Suprapubic skin (tissue), 4 donors: ENCODE measurements around the gene INSR. TPM values are rescaled to one million over a fixed set of nuclear protein-coding genes. Genes with fewer than 3 reads are reported as not detected.

Experiments
- DNase-seq, 2 donors: peaks; one replicate each; pipeline ENCODE4 v3.0.0-alpha.2; 2019; ENCODE audit warnings: low spot score in 2 of 2
- H3K27ac ChIP-seq: fragments of 200-600 bp; sonication (generic); one replicate; pipeline ENCODE4 v1.5.1; 2019
- H3K27me3 ChIP-seq: fragments of 200-600 bp; sonication (generic); one replicate; pipeline ENCODE4 v1.5.1; 2019
- H3K36me3 ChIP-seq: fragments of 200-600 bp; sonication (generic); one replicate; pipeline ENCODE4 v1.5.1; 2019
- H3K4me1 ChIP-seq: fragments of 200-600 bp; sonication (generic); one replicate; pipeline ENCODE4 v1.5.1; 2019
- H3K4me3 ChIP-seq: fragments of 200-600 bp; sonication (generic); one replicate; pipeline ENCODE4 v1.5.1; 2019; ENCODE audit warnings: mild to moderate bottlenecking
- H3K9me3 ChIP-seq: fragments of 200-600 bp; sonication (generic); one replicate; pipeline ENCODE4 v1.5.1; 2019
- EP300 ChIP-seq: sonication (generic); formaldehyde crosslinking; IDR thresholded peaks from one replicate; pipeline ENCODE4 v1.6.1; 2017; ENCODE audit warnings: antibody characterized with exemption
- POLR2A ChIP-seq, 2 donors: fragments of 450-650 bp; IDR thresholded peaks; one replicate each; pipeline ENCODE4 v1.6.1; 2017; ENCODE audit warnings: antibody characterized with exemption in 2 of 2, mild to moderate bottlenecking in 2 of 2, moderate library complexity in 2 of 2
- POLR2AphosphoS5 ChIP-seq, 3 donors: sonication (generic); formaldehyde crosslinking; IDR thresholded peaks; one replicate each; pipeline ENCODE4 v1.6.1; 2017; ENCODE audit warnings: antibody characterized with exemption in 3 of 3
- WGBS: methylation state at CpG from one replicate; pipeline ENCODE4 v1.1.5; 2018; 5-methylcytosine and 5-hydroxymethylcytosine counted together
- total RNA-seq, 4 donors: library from RNA; depleted of rRNA; stranded (reverse); fragments of >200 nt; gene quantifications; one replicate each; pipeline ENCODE4 v1.1.0, GENCODE V29; 2016
- TF ChIP-seq, protein P1 (sequence below), 2 donors: fragments of 200-600 bp in 1 of 2; fragments of 450-650 bp in 1 of 2; sonication (generic) in 1 of 2; IDR thresholded peaks; one replicate each; pipeline ENCODE4 v1.5.1; 2016 to 2019; ENCODE audit warnings: antibody characterized with exemption in 2 of 2, mild to moderate bottlenecking in 1 of 2, moderate library complexity in 1 of 2

INSR gene
- total RNA-seq, 4 donors from 2014 or later: 51.5 to 173 (median 77.8) TPM

GRCh38 chr19:7219056-7219455 is 75.2 kb downstream of the INSR start:
- no peaks in the 10 kb centered on the region for H3K27me3 ChIP-seq
- 82% methylated on average over 2 of the region's 2 CpGs for WGBS
- H3K4me1 ChIP-seq: peaks cover 14% of the 10 kb centered on the region
- H3K4me3 ChIP-seq: no peak overlapping the region
- DNase-seq: no peak
- H3K36me3 ChIP-seq: no peaks in the 10 kb centered on the region
- no peaks in the 10 kb centered on the region for H3K9me3 ChIP-seq
- H3K27ac ChIP-seq: no peak overlapping the region
- TF ChIP-seq, protein P1, sequence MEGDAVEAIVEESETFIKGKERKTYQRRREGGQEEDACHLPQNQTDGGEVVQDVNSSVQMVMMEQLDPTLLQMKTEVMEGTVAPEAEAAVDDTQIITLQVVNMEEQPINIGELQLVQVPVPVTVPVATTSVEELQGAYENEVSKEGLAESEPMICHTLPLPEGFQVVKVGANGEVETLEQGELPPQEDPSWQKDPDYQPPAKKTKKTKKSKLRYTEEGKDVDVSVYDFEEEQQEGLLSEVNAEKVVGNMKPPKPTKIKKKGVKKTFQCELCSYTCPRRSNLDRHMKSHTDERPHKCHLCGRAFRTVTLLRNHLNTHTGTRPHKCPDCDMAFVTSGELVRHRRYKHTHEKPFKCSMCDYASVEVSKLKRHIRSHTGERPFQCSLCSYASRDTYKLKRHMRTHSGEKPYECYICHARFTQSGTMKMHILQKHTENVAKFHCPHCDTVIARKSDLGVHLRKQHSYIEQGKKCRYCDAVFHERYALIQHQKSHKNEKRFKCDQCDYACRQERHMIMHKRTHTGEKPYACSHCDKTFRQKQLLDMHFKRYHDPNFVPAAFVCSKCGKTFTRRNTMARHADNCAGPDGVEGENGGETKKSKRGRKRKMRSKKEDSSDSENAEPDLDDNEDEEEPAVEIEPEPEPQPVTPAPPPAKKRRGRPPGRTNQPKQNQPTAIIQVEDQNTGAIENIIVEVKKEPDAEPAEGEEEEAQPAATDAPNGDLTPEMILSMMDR (IDR thresholded peaks at IDR 0.05): no peak
- no peak for TF ChIP-seq EP300
- no peak for TF ChIP-seq POLR2AphosphoS5 (IDR thresholded peaks at IDR 0.05)
- no peak for TF ChIP-seq POLR2A (IDR thresholded peaks at IDR 0.05)

- Histone ChIP-seq H3K4me3 (no peak overlapping the region), H3K27me3 (no peaks in the 10 kb centered on the region), H3K36me3 (no peaks in the 10 kb centered on the region), H3K4me1 (peaks cover 19% of the 10 kb centered on the region), H3K9me3 (no peaks in the 10 kb centered on the region), H3K27ac (no peak overlapping the region)
- DNase-seq: no peak
- 87% methylated on average over 6 of the region's 6 CpGs for WGBS
- no peak for TF ChIP-seq POLR2AphosphoS5 (IDR thresholded peaks at IDR 0.05)
- TF ChIP-seq, protein P1 (IDR thresholded peaks at IDR 0.05): no peak
- no peak for TF ChIP-seq EP300
- TF ChIP-seq POLR2A (IDR thresholded peaks at IDR 0.05): no peak
Measured at GRCh38 chr19:7217861-7218260, 76.4 kb downstream of the INSR start.

DNA sequence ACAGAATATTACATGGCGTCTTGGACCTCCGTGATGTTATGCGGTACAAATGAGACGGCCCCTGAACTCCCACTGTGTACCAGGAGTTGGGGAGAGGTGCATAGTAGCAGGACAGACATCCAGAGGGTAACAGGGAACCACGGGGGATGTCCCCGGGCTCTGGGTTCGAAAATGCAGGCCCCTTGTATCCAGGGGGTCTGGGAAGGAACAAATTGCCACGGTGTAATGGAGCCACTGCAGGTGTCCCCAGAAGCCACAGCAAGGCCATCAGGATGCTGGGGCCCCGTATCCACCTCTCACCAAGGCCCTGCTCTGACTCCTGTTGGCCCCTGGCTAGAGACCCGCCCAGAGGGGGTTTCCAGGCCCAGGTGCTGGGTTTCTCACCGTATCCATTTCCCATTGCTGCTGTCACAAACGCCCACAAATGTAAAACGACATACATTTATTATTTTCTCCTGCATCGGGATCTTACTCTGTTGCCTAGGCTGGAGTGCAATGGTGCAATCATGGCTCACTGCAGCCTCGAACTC is 77.8 kb downstream of the INSR start:
- Histone ChIP-seq H3K27me3 (no peaks in the 10 kb centered on the region), H3K4me3 (no peak overlapping the region), H3K27ac (no peak overlapping the region), H3K4me1 (peaks cover 19% of the 10 kb centered on the region), H3K36me3 (no peaks in the 10 kb centered on the region), H3K9me3 (no peaks in the 10 kb centered on the region)
- WGBS: 87% methylated on average over 14 of the region's 15 CpGs
- TF ChIP-seq, protein P1 (IDR thresholded peaks at IDR 0.05): no peak
- TF ChIP-seq POLR2A (IDR thresholded peaks at IDR 0.05) (no peak), EP300 (no peak), POLR2AphosphoS5 (IDR thresholded peaks at IDR 0.05) (no peak)
- DNase-seq: no peak

- H3K4me3 ChIP-seq: no peak overlapping the region
- H3K9me3 ChIP-seq: no peaks in the 10 kb centered on the region
- peaks cover 19% of the 10 kb centered on the region for H3K4me1 ChIP-seq
- no peaks in the 10 kb centered on the region for H3K27me3 ChIP-seq
- no peaks in the 10 kb centered on the region for H3K36me3 ChIP-seq
- DNase-seq: no peak
- no peak overlapping the region for H3K27ac ChIP-seq
- TF ChIP-seq POLR2AphosphoS5 (IDR thresholded peaks at IDR 0.05) (no peak), EP300 (no peak), POLR2A (IDR thresholded peaks at IDR 0.05) (no peak)
- TF ChIP-seq, protein P1 (IDR thresholded peaks at IDR 0.05): no peak
- 79% methylated on average over 7 of the region's 7 CpGs for WGBS
Measured at GRCh38 chr19:7215176-7215575, 79.0 kb downstream of the INSR start.

DNA sequence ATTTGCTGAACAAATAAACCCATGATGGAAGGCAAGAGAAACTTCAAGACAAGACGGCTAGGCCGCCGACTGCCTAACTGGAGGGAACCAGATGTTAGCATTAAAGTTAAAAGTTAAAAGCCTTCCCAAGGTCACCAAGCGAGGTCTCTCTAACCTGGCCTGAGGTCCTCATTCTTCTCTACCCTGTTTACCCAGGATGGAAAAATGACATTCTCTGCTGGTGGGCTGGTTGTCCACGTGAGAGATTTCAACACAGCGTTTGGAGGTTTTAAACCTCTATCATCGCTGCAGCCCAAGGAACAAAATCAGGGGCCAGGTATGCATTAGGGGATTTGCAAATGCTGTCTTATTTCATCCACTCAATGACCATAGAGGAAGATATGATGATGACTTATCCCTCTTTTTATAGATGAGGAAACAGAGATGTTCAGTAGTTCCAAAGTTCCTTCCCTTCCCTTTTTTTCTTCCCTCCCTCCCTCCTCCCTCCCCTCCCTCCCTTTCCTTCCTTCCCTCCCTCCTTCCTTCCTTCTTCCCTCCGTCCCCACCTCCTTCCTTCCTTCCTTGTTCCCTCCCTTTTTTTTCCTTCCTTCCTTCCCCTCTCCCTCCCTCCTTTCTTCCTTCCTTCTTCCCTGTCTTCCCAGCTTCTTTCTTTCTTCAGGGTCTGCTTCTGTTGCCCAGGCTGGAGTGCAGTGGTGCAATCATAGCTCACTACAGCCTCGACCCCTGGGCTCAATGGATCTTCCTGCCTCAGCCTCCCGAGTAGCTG is 79.7 kb downstream of the INSR start:
- DNase-seq: no peak
- WGBS: 82% methylated on average over 10 of the region's 10 CpGs
- Histone ChIP-seq H3K4me3 (no peak overlapping the region), H3K27me3 (no peaks in the 10 kb centered on the region), H3K9me3 (no peaks in the 10 kb centered on the region), H3K4me1 (peaks cover 19% of the 10 kb centered on the region), H3K36me3 (no peaks in the 10 kb centered on the region), H3K27ac (no peak overlapping the region)
- TF ChIP-seq POLR2A (IDR thresholded peaks at IDR 0.05) (no peak), EP300 (no peak), POLR2AphosphoS5 (IDR thresholded peaks at IDR 0.05) (no peak)
- TF ChIP-seq, protein P1 (IDR thresholded peaks at IDR 0.05): no peak
